ENCODE results near the gene PTGES3.

- TF ChIP-seq CTCF (IDR thresholded peaks at IDR 0.05) = no peak
- no peak for TF ChIP-seq POLR2A (IDR thresholded peaks at IDR 0.05)
Observed at GRCh38 chr12:56632701-56633467, 55.2 kb downstream of the PTGES3 start.
